Right cardiac atrium (tissue), 5 donors: ENCODE measurements around the gene ZNF33B. TPM values are rescaled to one million over a fixed set of nuclear protein-coding genes. Genes with fewer than 3 reads are reported as not detected.
"Not testable (repeated sequence)": the region's sequence is repeated elsewhere in the genome, so short reads cannot be mapped to it uniquely, and the experiment has no call there.

ENCODE experiments used
- ATAC-seq, 2 donors: fragments of 200-7000 bp; cut with Tn5 transposase; one replicate each; pipeline versions ENCODE4 v1.8.0 to v1.9.1; 2020; ENCODE audit warnings: moderate library complexity in 2 of 2, mild to moderate bottlenecking in 1 of 2
- DNase-seq, 3 donors: peaks; one replicate each; pipeline ENCODE4 v3.0.0-alpha.2; 2020
- H3K27ac ChIP-seq: one replicate; pipeline ENCODE4 v1.5.1; 2013; ENCODE audit warnings: mild to moderate bottlenecking, low read length, control low read depth, moderate library complexity
- H3K27me3 ChIP-seq: one replicate; pipeline ENCODE4 v1.6.1; 2013; ENCODE audit not compliant: control insufficient read depth, insufficient read depth
- H3K4me1 ChIP-seq: one replicate; pipeline ENCODE4 v1.6.1; 2013; ENCODE audit warnings: low read length; ENCODE audit not compliant: control insufficient read depth, insufficient read depth
- H3K4me3 ChIP-seq: one replicate; pipeline ENCODE4 v1.5.1; 2013; ENCODE audit warnings: low read length, control low read depth
- H3K9me3 ChIP-seq: one replicate; pipeline ENCODE4 v1.6.1; 2013; ENCODE audit warnings: low read length; ENCODE audit not compliant: control insufficient read depth
- WGBS: extraction: QIAGEN DNeasy Blood & Tissue Kit; methylation state at CpG from one replicate; pipeline ENCODE4 v1.1.7; 2013; 5-methylcytosine and 5-hydroxymethylcytosine counted together
- intact Hi-C, 4 donors: fragments of 100-400 bp; cut with DNase I; formaldehyde crosslinking; loops; one replicate each; pipeline versions ENCODE4 v1.11.0 to v1.14.0; 2022 to 2023
- polyA plus RNA-seq: library from polyadenylated mRNA; stranded (reverse); fragments of 200-250 nt; gene quantifications from one replicate; pipeline ENCODE4 v1.2.3, GENCODE V29; 2013
- total RNA-seq, 4 donors: library from RNA; stranded (reverse); fragmentation: NEBNext Ultra II Directional; extraction: Animal tissue kit (Norgen Biotek cat#: 25700); gene quantifications; one replicate each; pipeline ENCODE4 v1.2.1, GENCODE V29; 2021
- donor health status: healthy with polysubstance abuse.
- donor health status: DM: no; HTN: yes; CAD: no.
- donor health status: DM: no; HTN: no; CAD: no.
- donor health status: DM: no; HTN: yes; CAD: no; lungs with severe emphysema.
- donor health status: DM: yes; HTN: yes; CAD: no.

Gene ZNF33B
- total and polyA plus RNA-seq, 5 donors = 4.5 to 22.1 (median 17.6) TPM

DNA sequence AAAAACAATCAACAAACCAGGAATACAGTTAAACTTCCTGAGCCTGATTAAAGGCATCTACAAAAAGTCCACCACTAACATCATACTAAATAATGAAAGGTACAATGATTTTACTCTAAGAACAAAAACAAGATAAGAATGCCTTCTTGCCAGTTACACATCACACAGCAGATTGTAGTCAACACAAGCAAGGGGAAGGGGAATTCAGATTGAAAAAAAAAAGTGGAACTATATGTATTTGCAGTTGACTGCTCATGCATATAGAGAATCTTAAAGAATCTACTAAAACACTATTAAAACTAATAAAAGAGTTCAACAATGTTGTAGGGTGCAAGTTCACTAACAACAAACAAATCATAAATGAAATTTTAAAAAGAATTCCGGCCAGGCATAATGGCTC, 28.5 kb downstream of the ZNF33B start:
- ATAC-seq = no peak
- Histone ChIP-seq H3K9me3 (no peaks in the 10 kb centered on the region), H3K4me3 (no peak overlapping the region), H3K27me3 (no peaks in the 10 kb centered on the region), H3K27ac (no peak overlapping the region), H3K4me1 (no peaks in the 10 kb centered on the region)
- intact Hi-C loops = no loop called here
- WGBS = 98% methylated on average over 1 of the region's 1 CpG
- no peak for DNase-seq

DNA sequence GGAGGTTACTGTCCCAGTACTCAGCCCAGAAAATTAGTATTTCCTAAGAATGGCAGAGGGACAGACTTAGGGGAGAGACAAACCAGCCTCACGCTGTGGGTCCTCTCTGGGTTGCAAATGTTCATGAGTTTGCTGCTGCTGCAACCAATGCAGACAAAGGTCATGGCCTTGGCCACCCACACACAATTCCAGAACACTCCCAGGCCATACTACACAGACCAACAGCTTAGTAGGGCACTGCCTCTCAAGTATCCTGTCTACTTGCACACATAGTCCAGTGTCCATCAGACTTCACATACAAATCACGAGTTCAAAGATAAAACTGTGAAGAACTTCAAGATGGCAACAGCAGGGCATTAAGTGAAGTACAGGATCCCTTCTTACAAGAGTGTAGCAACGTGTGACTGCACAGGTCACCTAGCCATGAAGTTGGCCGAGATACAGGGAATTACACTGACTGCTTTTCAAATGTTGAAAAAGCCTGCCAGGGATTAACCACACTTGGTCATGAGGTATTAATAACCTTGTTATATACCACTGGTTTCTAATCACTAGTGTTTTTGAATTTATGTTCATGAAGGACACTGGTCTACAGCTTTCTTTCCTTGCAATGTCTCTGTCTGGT, 40.0 kb downstream of the ZNF33B start:
- H3K9me3 ChIP-seq = no peaks in the 10 kb centered on the region
- H3K27ac ChIP-seq = no peak overlapping the region
- intact Hi-C loops = no loop called here
- 81% methylated on average over 4 of the region's 4 CpGs for WGBS
- H3K4me1 ChIP-seq = peaks cover 4% of the 10 kb centered on the region
- DNase-seq (no peak), ATAC-seq (no peak)
- no peak overlapping the region for H3K4me3 ChIP-seq
- no peaks in the 10 kb centered on the region for H3K27me3 ChIP-seq

DNA sequence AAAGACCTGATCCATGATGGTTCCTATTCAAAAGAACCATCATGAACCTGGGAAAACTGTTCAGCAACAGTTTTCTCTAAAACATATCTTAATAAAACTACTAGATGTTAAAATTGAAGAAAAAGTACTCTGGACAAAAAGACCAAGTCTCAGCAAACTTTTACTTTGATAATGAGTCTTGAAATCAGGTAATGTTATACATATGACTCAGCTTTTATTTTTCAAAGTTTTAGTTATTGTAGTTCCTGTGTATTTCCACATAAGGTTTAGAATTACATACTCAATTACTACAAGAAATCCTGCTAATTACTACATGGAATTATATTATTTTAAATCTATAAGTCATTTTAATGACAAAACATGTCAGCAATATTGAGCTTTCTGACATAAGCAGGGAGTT, 42.2 kb downstream of the ZNF33B start:
- no peak for ATAC-seq
- Histone ChIP-seq H3K4me1 (peaks cover 4% of the 10 kb centered on the region), H3K9me3 (no peaks in the 10 kb centered on the region), H3K4me3 (no peak overlapping the region), H3K27ac (no peak overlapping the region), H3K27me3 (no peaks in the 10 kb centered on the region)
- intact Hi-C loops = no loop called here
- DNase-seq = no peak

DNA sequence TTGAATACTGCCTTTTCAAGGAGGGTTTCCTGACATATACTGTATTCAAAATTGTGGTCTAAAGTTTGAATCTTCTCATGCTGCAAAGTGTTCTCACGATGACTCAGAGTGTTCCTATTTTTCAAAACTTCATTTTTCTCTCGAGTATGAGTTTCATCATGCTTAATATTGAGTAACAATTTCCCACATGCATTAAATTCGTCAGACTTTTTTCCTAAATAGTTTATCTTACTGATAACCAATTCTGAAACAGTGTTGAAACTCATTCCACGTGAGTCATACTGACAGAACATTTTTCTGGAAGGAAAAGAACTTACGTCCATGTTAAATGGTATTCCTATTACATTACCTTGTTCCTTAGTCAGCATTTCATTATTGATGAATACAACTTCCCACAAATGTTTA, 44.1 kb downstream of the ZNF33B start:
- DNase-seq (no peak), ATAC-seq (no peak)
- Histone ChIP-seq H3K4me1 (peaks cover 4% of the 10 kb centered on the region), H3K9me3 (no peaks in the 10 kb centered on the region), H3K27ac (no peak overlapping the region), H3K4me3 (no peak overlapping the region), H3K27me3 (no peaks in the 10 kb centered on the region)
- intact Hi-C loops = no loop called here
- WGBS = 76% methylated on average over 5 of the region's 5 CpGs

DNA sequence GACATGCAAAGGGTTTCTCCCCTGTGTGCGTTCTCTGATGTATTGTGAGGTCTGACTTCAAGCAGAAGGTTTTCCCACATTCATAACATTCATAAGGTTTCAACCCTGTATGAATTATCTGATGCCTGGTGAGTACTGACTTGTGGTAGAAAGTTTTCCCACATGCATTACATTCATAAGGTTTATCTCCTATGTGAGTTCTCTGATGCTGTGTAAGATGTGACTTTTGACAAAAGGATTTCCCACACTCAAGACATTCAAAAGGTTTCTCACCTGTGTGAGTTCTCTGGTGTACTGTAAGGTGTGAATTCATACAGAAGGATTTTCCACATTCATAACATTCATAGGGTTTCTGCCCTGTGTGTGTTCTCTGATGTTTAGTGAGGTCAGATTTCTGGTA, 45.1 kb downstream of the ZNF33B start:
- no peaks in the 10 kb centered on the region for H3K9me3 ChIP-seq
- 100% methylated on average over 1 of the region's 1 CpG for WGBS

DNA sequence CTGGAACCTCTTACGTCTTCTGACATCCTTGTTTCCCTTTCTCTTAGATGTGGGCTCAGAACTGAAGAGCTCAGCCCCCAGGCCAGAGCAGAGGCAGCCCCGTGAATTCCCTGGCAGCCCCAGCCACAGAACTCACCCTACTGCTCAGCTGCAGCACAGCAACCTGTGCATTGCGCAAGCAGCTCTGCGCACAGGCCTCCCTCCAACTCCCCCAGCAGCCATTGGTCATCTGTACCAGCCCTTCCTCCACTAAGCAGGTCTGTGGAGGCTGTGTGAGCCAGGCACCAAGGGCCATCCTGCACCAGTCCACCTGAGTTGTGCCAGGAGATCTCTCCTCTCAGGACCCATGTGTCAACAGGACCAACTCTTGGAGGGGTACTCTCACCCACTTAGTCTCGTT, 54.5 kb downstream of the ZNF33B start:
- Histone ChIP-seq H3K9me3 (no peaks in the 10 kb centered on the region), H3K27me3 (no peaks in the 10 kb centered on the region), H3K4me3 (no peak overlapping the region), H3K27ac (no peak overlapping the region), H3K4me1 (no peaks in the 10 kb centered on the region)
- WGBS = 88% methylated on average over 5 of the region's 5 CpGs
- ATAC-seq (no peak), DNase-seq (no peak)
- intact Hi-C loops = no loop called here

More for the DNA sequence above, 45.1 kb downstream of the ZNF33B start:
- H3K27me3 ChIP-seq = no peaks in the 10 kb centered on the region
- no peak overlapping the region for H3K27ac ChIP-seq
- DNase-seq (no peak), ATAC-seq (no peak)
- intact Hi-C loops = no loop called here
- no peak overlapping the region for H3K4me3 ChIP-seq
- H3K4me1 ChIP-seq = peaks cover 2% of the 10 kb centered on the region

DNA sequence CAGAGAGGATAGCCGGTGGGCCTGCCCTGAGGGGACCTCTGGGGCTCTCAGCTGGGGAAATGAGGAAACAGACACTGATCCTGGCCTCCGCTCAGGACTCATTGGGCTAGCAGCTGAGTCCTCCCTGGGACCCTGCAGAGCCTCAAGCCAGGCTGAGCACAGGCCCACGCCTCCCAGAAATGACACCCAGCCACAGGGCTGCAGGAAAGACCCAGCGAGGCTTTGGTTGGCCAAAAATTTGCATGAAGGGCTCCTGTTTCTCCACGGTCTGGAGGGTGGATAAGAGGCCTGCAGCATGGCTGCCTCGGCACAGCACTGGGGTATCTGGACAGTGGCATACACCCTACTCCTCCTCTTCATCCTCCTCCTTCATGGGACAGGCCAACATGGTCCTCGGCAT, 60.4 kb downstream of the ZNF33B start:
- Histone ChIP-seq H3K4me3 (no peak overlapping the region), H3K27me3 (no peaks in the 10 kb centered on the region), H3K9me3 (no peaks in the 10 kb centered on the region), H3K4me1 (no peaks in the 10 kb centered on the region), H3K27ac (no peak overlapping the region)
- intact Hi-C loops = no loop called here
- ATAC-seq = no peak
- 72% methylated on average over 7 of the region's 7 CpGs for WGBS
- DNase-seq = no peak

DNA sequence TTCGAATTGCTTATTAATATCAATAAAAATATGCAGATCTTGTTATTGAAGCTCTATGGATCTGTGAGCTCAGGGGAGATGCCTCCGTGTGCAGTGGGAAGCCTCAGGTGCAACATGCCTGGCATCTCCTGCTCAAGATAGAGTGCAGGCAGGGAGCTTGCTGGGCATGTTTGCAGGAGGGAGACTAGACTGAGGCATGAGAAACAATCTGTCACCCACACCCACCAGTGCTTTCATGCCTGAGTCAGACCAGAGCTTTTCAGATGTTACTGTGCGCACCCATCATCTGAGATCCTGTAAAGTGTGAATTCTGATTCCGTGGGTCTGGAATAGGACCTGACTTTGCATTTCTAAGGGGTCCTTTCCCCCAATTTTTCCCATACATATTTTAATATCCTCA, 62.0 kb downstream of the ZNF33B start:
- no peaks in the 10 kb centered on the region for H3K4me1 ChIP-seq
- no peak overlapping the region for H3K4me3 ChIP-seq
- no peaks in the 10 kb centered on the region for H3K9me3 ChIP-seq
- no peak for ATAC-seq
- intact Hi-C loops = no loop called here
- WGBS = 89% methylated on average over 4 of the region's 4 CpGs
- no peak for DNase-seq
- H3K27me3 ChIP-seq = no peaks in the 10 kb centered on the region
- H3K27ac ChIP-seq = no peak overlapping the region

DNA sequence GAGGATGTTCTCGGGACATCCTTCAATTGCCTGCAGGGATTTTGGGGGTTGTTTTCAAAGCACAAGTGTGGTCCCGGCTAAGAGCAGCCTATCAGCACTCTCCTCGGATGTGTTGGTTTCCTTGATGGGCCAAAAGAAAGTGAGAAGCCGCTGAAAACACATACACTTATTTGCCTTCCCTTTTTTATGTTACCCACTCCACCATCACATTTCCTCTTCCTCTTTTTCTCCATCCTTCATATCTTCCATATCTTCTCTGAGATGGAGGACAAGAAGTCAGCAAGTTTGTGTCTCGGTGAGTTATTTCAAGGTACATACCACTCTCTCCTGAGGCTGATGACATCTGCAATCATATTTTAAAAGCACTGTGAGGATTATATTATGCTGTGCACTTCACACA, 64.0 kb downstream of the ZNF33B start:
- DNase-seq = no peak

DNA sequence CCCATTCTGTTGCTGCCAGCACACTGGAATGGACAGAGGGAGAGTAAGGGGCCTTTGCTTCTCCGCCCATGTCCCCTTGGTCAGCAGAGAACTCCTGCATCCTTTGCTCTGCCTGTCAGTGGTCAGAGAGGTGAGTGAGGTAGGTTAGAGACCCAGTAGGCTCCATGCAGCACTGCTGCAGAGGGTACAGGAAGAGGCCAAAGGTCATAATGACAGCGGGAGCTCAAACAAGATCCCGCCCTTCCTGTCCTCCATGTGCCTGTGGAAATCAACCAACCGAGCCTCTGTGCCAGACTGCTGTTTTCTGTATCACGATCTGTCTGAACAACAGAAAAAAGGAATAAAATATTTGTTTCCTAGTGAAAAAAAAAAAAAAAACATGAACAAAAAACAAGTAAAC, 81.4 kb downstream of the ZNF33B start:
- no peak for DNase-seq
- H3K4me1 ChIP-seq = no peaks in the 10 kb centered on the region
- ATAC-seq = no peak
- no peak overlapping the region for H3K27ac ChIP-seq
- H3K27me3 ChIP-seq = no peaks in the 10 kb centered on the region
- 68% methylated on average over 5 of the region's 5 CpGs for WGBS
- H3K9me3 ChIP-seq = no peaks in the 10 kb centered on the region
- intact Hi-C loops = no loop called here
- H3K4me3 ChIP-seq = no peak overlapping the region

More for the DNA sequence above, 64.0 kb downstream of the ZNF33B start:
- Histone ChIP-seq H3K27ac (no peak overlapping the region), H3K27me3 (no peaks in the 10 kb centered on the region), H3K4me3 (no peak overlapping the region), H3K9me3 (peaks cover 4% of the 10 kb centered on the region), H3K4me1 (no peaks in the 10 kb centered on the region)
- intact Hi-C loops = no loop called here
- 75% methylated on average over 5 of the region's 5 CpGs for WGBS
- no peak for ATAC-seq

DNA sequence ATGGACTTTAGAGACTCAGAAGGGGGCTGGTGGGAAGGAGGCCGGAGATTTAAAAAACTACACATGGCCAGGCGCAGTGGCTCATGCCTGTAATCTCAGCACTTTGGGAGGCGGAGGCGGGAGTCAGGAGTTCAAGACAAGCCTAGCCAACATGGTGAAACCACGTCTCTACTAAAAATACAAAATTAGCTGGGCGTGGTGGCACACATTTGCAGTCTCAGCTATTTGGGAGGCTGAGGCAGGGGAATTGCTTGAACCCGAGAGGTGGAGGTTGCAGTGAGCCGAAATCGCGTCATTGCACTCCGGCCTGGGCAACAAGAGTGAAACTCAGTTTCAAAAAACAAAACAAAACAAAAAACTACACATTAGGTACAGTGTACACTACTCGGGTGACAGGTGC, 84.8 kb downstream of the ZNF33B start:
- WGBS = 88% methylated on average over 12 of the region's 12 CpGs
- H3K9me3 ChIP-seq, H3K27ac ChIP-seq, ATAC-seq, intact Hi-C loops, H3K4me3 ChIP-seq, H3K27me3 ChIP-seq, H3K4me1 ChIP-seq: not testable (repeated sequence)
- peak in 1 of 3 donors; percentile 37 for DNase-seq

DNA sequence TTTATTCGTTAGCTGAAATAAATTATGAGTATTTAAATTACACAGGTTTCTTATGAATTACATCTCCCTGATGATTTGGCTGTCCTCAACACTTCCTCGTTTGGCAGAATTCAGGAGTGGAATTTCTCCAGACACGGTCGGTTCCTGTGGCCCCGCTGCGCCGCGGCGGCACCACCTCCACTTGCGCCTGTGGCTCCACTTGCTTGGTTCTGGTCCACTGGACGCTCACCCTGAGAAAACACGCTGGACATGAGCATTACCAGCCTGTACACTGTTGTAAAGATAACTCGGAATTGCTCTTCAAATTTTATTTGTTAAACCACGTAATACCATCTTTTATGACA, 85.3 kb downstream of the ZNF33B start:
- WGBS = 4% methylated on average over 14 of the region's 14 CpGs
- DNase-seq (peak in 2 of 3 donors; percentile 36 to 74), ATAC-seq (peak; percentile 57 to 59)
- no peaks in the 10 kb centered on the region for H3K9me3 ChIP-seq
- peak overlapping the region; percentile 19 for H3K27ac ChIP-seq
- intact Hi-C loops = no loop called here
- H3K4me3 ChIP-seq = peak overlapping the region; percentile 66
- no peaks in the 10 kb centered on the region for H3K27me3 ChIP-seq
- H3K4me1 ChIP-seq = peaks cover 4% of the 10 kb centered on the region
